Memory B cell (primary cell): ENCODE data around the gene APOC3.
"Not testable (repeated sequence)": the region's sequence is repeated elsewhere in the genome, so short reads cannot be mapped to it uniquely, and the experiment has no call there.

Experiments
- ATAC-seq: fragments of 150-1000 bp; cut with Tn5 transposase; 2 replicates; pipeline ENCODE4 v1.10.0; 2021; ENCODE audit warnings: low read depth, mild to moderate bottlenecking, moderate library complexity
- DNase-seq, 2 donors: peaks; one replicate each; pipeline ENCODE4 v3.0.0; 2022; ENCODE audit warnings: low spot score in 2 of 2
- H3K27ac Mint-ChIP-seq: one replicate; pipeline ENCODE4 v1.8.0; 2022; ENCODE audit warnings: mild to moderate bottlenecking, moderate library complexity, mixed read lengths
- H3K27me3 Mint-ChIP-seq: one replicate; pipeline ENCODE4 v1.8.0; 2022; ENCODE audit warnings: mixed read lengths
- H3K36me3 Mint-ChIP-seq: one replicate; pipeline ENCODE4 v1.8.0; 2022; ENCODE audit warnings: mild to moderate bottlenecking, mixed read lengths
- H3K4me1 Mint-ChIP-seq: one replicate; pipeline ENCODE4 v1.8.0; 2022; ENCODE audit warnings: mixed read lengths
- H3K4me3 Mint-ChIP-seq: one replicate; pipeline ENCODE4 v1.8.0; 2022; ENCODE audit warnings: mild to moderate bottlenecking, moderate library complexity, mixed read lengths
- H3K9me3 Mint-ChIP-seq: one replicate; pipeline ENCODE4 v1.8.0; 2022; ENCODE audit warnings: mixed read lengths

The APOC3 gene

GRCh38 chr11:116792869-116793771 lies 36.6 kb upstream of the APOC3 start:
- H3K36me3 Mint-ChIP-seq, result no peaks in the 10 kb centered on the region
- H3K4me1 Mint-ChIP-seq, result peaks cover 11% of the 10 kb centered on the region
- no peaks in the 10 kb centered on the region for H3K9me3 Mint-ChIP-seq
- DNase-seq (no peak), ATAC-seq (no peak)
- H3K27ac Mint-ChIP-seq, result no peak overlapping the region
- no peak overlapping the region for H3K4me3 Mint-ChIP-seq
- no peaks in the 10 kb centered on the region for H3K27me3 Mint-ChIP-seq

- Mint-ChIP-seq H3K9me3 (no peaks in the 10 kb centered on the region), H3K36me3 (no peaks in the 10 kb centered on the region), H3K27ac (no peak overlapping the region), H3K4me1 (peaks cover 8% of the 10 kb centered on the region), H3K27me3 (no peaks in the 10 kb centered on the region), H3K4me3 (no peak overlapping the region)
- ATAC-seq, result no peak
- no peak for DNase-seq
These were observed 36.0 kb upstream of the APOC3 start for GRCh38 chr11:116793772-116794097.

GRCh38 chr11:116794851-116795250 lies 34.9 kb upstream of the APOC3 start:
- H3K4me1 Mint-ChIP-seq, result peaks cover 8% of the 10 kb centered on the region
- no peak overlapping the region for H3K27ac Mint-ChIP-seq
- H3K27me3 Mint-ChIP-seq, result peaks cover 2% of the 10 kb centered on the region
- H3K9me3 Mint-ChIP-seq, result no peaks in the 10 kb centered on the region
- ATAC-seq, result no peak
- no peak for DNase-seq
- H3K4me3 Mint-ChIP-seq, result no peak overlapping the region
- H3K36me3 Mint-ChIP-seq, result no peaks in the 10 kb centered on the region

- Mint-ChIP-seq H3K36me3 (peaks cover 1% of the 10 kb centered on the region), H3K4me3 (no peak overlapping the region), H3K4me1 (peaks cover 2% of the 10 kb centered on the region), H3K9me3 (no peaks in the 10 kb centered on the region), H3K27me3 (peaks cover 3% of the 10 kb centered on the region), H3K27ac (no peak overlapping the region)
- DNase-seq (no peak), ATAC-seq (no peak)
These were observed 33.2 kb upstream of the APOC3 start for GRCh38 chr11:116796548-116796947.

DNA sequence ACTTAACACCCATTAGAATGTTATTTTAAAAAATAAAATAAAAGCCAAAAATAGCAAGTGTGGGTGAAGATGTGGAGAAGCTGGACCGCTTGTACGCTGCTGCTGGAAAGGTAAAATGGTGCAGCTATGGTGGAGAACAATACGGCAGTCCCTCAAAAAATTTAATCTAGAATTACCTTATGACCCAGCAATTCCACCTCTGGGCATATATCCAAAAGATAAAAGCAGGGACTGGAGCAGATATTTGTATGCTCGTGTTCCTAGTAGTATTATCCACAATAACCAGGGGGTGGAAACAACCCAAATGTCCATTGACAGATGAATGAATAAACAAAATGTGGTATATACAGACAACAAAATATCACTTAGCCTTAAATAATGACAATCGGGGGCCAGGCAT lies 31.9 kb upstream of the APOC3 start:
- peaks cover 10% of the 10 kb centered on the region for H3K27me3 Mint-ChIP-seq
- ATAC-seq, result no peak
- peaks cover 1% of the 10 kb centered on the region for H3K36me3 Mint-ChIP-seq
- no peak overlapping the region for H3K4me3 Mint-ChIP-seq
- H3K4me1 Mint-ChIP-seq, result peaks cover 2% of the 10 kb centered on the region
- no peak for DNase-seq
- H3K9me3 Mint-ChIP-seq, result no peaks in the 10 kb centered on the region
- no peak overlapping the region for H3K27ac Mint-ChIP-seq

GRCh38 chr11:116798368-116798767 lies 31.3 kb upstream of the APOC3 start:
- no peaks in the 10 kb centered on the region for H3K9me3 Mint-ChIP-seq
- no peak for DNase-seq
- H3K4me1 Mint-ChIP-seq, result peaks cover 2% of the 10 kb centered on the region
- no peak for ATAC-seq
- no peak overlapping the region for H3K27ac Mint-ChIP-seq
- H3K4me3 Mint-ChIP-seq, result no peak overlapping the region
- peaks cover 11% of the 10 kb centered on the region for H3K27me3 Mint-ChIP-seq
- peaks cover 1% of the 10 kb centered on the region for H3K36me3 Mint-ChIP-seq

DNA sequence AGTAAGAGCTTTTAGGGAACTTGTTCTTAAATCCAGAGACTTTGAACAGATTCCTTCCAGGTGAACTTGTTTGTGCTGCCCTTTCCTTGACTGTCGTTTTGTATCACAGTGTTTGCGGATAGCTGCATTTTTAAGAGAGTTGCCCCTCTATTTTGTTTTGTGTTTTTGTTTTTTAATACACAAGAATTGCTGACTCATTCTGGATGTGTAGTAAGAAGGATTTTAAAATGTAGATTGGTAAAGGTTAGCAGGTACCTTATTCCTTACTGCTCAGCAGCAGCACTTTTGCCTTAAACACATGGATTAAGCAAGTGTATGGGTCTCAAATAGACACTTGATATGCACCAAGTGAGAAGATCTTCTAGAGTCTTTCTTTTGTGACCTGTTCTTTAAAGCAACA lies 29.1 kb upstream of the APOC3 start:
- DNase-seq (no peak), ATAC-seq (no peak)
- Mint-ChIP-seq H3K36me3 (peaks cover 1% of the 10 kb centered on the region), H3K9me3 (no peaks in the 10 kb centered on the region), H3K27ac (no peak overlapping the region), H3K27me3 (peaks cover 14% of the 10 kb centered on the region), H3K4me3 (no peak overlapping the region), H3K4me1 (peaks cover 2% of the 10 kb centered on the region)

- DNase-seq, ATAC-seq, H3K4me3 Mint-ChIP-seq, H3K27ac Mint-ChIP-seq, H3K9me3 Mint-ChIP-seq, H3K4me1 Mint-ChIP-seq, H3K36me3 Mint-ChIP-seq: not testable (repeated sequence)
- H3K27me3 Mint-ChIP-seq, result peaks cover 14% of the 10 kb centered on the region
These were observed 28.0 kb upstream of the APOC3 start for GRCh38 chr11:116801662-116802061.

DNA sequence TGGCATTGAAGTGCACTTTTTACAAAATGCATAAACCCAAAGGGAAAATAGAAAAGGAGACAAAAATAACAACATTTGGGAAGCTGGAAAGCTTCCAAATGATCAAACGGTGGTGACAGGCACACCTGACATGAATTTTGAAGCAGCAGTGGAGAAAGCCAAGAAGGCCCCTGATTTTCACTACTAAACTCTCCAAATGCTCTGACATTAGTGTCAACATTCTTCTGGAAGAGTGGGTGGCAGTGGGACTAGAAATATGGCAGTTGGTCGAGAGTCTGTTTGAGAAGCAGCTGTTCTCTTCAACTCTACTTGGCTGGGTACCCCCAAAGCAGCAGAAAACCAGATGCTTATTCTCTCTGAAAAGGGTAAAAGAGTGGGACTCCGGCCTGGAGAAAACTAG lies 25.7 kb upstream of the APOC3 start:
- H3K9me3 Mint-ChIP-seq, result no peaks in the 10 kb centered on the region
- no peak for ATAC-seq
- no peak for DNase-seq
- no peaks in the 10 kb centered on the region for H3K4me1 Mint-ChIP-seq
- H3K4me3 Mint-ChIP-seq, result no peak overlapping the region
- peaks cover 1% of the 10 kb centered on the region for H3K36me3 Mint-ChIP-seq
- H3K27ac Mint-ChIP-seq, result no peak overlapping the region
- H3K27me3 Mint-ChIP-seq, result peaks cover 20% of the 10 kb centered on the region

DNA sequence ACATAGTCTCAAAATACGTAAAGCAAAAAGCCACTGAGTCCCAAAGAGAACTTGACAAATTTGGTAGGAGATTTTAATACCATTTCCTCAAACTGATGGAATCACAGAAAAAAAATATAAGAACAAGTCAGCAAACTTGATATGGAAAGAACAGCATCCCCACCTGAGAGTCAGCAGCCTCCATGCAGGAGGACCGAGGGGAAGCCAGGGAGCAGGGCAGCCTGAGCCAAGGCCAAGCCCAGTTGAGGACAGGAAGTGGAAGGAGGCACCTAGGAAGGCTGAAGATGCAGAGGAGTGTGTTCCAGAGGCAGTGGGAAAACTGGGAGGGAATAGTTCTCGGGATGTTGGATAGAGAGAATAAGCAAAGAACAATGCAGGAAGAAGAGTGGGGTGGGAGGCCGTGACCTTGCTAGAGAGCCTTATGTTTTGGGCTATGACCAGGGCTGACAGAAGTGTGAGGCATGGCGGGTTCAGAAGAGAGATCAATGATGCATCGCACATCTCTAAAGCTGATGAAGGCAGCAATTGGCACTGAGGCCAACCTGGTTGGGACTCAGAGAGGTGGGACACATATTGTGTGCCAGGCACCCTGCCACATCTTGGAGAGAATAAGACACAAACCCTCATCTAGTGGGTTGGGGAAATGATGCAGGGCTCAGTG lies 22.0 kb upstream of the APOC3 start:
- H3K36me3 Mint-ChIP-seq, result no peaks in the 10 kb centered on the region
- H3K27ac Mint-ChIP-seq, result no peak overlapping the region
- ATAC-seq (no peak), DNase-seq (no peak)
- H3K4me3 Mint-ChIP-seq, result no peak overlapping the region
- no peaks in the 10 kb centered on the region for H3K9me3 Mint-ChIP-seq
- no peaks in the 10 kb centered on the region for H3K4me1 Mint-ChIP-seq
- peaks cover 13% of the 10 kb centered on the region for H3K27me3 Mint-ChIP-seq

DNA sequence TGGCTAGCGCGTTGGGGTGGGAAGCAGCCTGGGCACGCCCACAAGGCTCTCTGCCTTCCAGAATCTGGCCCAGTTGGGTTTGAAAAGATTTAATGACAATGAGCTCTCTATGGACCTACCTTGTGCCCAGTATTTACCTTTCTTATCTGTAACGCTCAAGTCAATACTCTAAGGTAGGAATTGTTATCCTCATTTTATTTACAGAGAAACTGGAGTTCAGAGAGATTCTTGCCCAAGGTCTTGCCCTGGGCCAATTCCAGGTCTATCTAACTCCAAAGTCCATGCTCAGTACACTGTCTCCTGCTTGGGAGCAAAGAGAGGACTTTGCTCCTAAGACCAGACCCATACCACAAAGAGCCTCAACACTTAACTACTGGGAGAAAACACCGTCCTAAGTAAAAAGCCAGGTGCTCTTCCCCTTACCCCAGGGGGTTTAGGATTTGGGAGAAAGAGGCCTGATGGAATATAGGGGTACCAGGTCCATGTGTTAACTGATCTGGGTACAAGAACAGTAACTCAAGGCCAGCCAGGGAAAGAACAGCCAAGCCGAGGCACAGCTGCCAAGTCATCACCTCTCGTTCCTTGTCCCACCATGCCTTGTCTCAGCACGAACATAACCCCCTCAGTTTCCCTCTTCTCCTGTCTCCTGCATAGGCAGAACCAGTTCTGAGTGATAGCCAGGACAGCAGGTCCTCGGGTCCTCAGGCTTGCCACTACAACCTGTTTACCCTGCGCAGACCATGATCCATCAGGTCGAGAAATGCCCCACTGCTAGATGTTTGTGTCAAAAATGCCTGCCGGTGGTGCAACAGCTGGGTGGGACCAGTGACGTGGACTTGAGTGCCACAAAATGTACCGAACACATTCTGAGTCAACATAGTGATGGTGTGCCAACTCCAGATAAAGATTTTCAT lies 21.2 kb upstream of the APOC3 start:
- no peak overlapping the region for H3K4me3 Mint-ChIP-seq
- peaks cover 10% of the 10 kb centered on the region for H3K27me3 Mint-ChIP-seq

GRCh38 chr11:116811194-116811593 lies 18.5 kb upstream of the APOC3 start:
- Mint-ChIP-seq H3K4me1 (no peaks in the 10 kb centered on the region), H3K9me3 (no peaks in the 10 kb centered on the region), H3K36me3 (no peaks in the 10 kb centered on the region), H3K27me3 (peaks cover 9% of the 10 kb centered on the region), H3K27ac (no peak overlapping the region), H3K4me3 (no peak overlapping the region)
- ATAC-seq, result no peak
- DNase-seq, result no peak

More for the DNA sequence above, 21.2 kb upstream of the APOC3 start:
- H3K9me3 Mint-ChIP-seq, result no peaks in the 10 kb centered on the region
- no peak overlapping the region for H3K27ac Mint-ChIP-seq
- DNase-seq (no peak), ATAC-seq (no peak)
- no peaks in the 10 kb centered on the region for H3K4me1 Mint-ChIP-seq
- no peaks in the 10 kb centered on the region for H3K36me3 Mint-ChIP-seq

- peaks cover 8% of the 10 kb centered on the region for H3K27me3 Mint-ChIP-seq
- H3K9me3 Mint-ChIP-seq, result no peaks in the 10 kb centered on the region
- DNase-seq (no peak), ATAC-seq (no peak)
- H3K4me3 Mint-ChIP-seq, result no peak overlapping the region
- H3K4me1 Mint-ChIP-seq, result no peaks in the 10 kb centered on the region
- H3K27ac Mint-ChIP-seq, result no peak overlapping the region
- no peaks in the 10 kb centered on the region for H3K36me3 Mint-ChIP-seq
These were observed 17.6 kb upstream of the APOC3 start for GRCh38 chr11:116812109-116812508.

DNA sequence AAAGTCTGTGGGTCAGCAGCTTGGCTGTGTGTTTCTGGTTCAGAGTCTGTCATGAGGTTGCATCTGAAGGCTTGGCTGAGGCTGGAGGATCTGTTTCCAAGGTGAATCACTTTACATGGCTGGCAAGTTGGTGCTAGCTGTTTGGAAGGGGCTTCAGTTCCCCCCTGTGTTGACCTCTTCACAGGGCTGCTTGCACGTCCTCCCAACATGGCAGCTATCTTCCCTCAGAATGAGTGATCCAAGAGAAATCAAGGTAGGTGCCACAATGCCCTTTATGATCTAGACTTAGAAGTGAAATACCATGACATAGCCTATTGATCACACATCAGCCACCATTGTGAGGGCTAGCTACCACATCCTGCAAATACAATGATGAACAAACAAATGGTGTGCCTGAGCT lies 16.5 kb upstream of the APOC3 start:
- ATAC-seq (no peak), DNase-seq (no peak)
- H3K36me3 Mint-ChIP-seq, result no peaks in the 10 kb centered on the region
- H3K9me3 Mint-ChIP-seq, result no peaks in the 10 kb centered on the region
- no peak overlapping the region for H3K4me3 Mint-ChIP-seq
- peaks cover 4% of the 10 kb centered on the region for H3K27me3 Mint-ChIP-seq
- H3K4me1 Mint-ChIP-seq, result no peaks in the 10 kb centered on the region
- no peak overlapping the region for H3K27ac Mint-ChIP-seq
